Measurements from ENCODE around the gene KCNK17. TPM values are rescaled to one million over a fixed set of nuclear protein-coding genes. Genes with fewer than 3 reads are reported as not detected.
A peak's percentile ranks its signal among the peaks of the same experiment; 100 is the strongest.

KCNK17 gene
- total and polyA plus RNA-seq, 2 of the 8 experiments (the other 6 are each of a cell fraction or from before 2014, with no cell fraction given): 2.9 to 3.4 TPM

GRCh38 chr6:39309942-39310531 is 4.2 kb downstream of the KCNK17 start (continued):
- TF ChIP-seq CHD7 (IDR thresholded peaks at IDR 0.05; ENCODE audit: insufficient replicate concordance, low read length): no peak
- TF ChIP-seq SP4 (IDR thresholded peaks at IDR 0.05; ENCODE audit: low read length): no peak
- TF ChIP-seq E2F6 (IDR thresholded peaks at IDR 0.05): no peak
- no peak for TF ChIP-seq FOSL1 (IDR thresholded peaks at IDR 0.05; ENCODE audit: insufficient read depth, low read depth, low read length)
- no peak for TF ChIP-seq JUN (IDR thresholded peaks at IDR 0.05; ENCODE audit: low read depth, low read length)
- no peak for TF ChIP-seq BCL11A (IDR thresholded peaks at IDR 0.05; ENCODE audit: low read depth in 2 of 2, low read length in 2 of 2)
- peak; percentile 44 for TF ChIP-seq CREB1 (IDR thresholded peaks at IDR 0.05)
- no peak for TF ChIP-seq PHF8 (conservative IDR thresholded peaks at IDR 0.05; ENCODE audit: low read depth, low read length)
- no peak for TF ChIP-seq SIRT6 (IDR thresholded peaks at IDR 0.05; ENCODE audit: low read length)
- TF ChIP-seq RAD21 (IDR thresholded peaks at IDR 0.05 in 1 of 2, conservative IDR thresholded peaks at IDR 0.05 in 1 of 2; ENCODE audit: low read depth in 2 of 2, low read length in 2 of 2): peak; percentile 99 to 100
- no peak for TF ChIP-seq KDM5A (IDR thresholded peaks at IDR 0.05; ENCODE audit: low read length)

Measured in H1 (cell line).